Upper lobe of right lung (tissue), 1 donor: Measurements from ENCODE around the gene RETREG3. TPM values are rescaled to one million over a fixed set of nuclear protein-coding genes. Genes with fewer than 3 reads are reported as not detected.
"Not testable (repeated sequence)": the region's sequence is repeated elsewhere in the genome, so short reads cannot be mapped to it uniquely, and the experiment has no call there.

Experiments
- ATAC-seq: fragments of 200-7000 bp; cut with Tn5 transposase; one replicate; pipeline ENCODE4 v1.9.1; 2020; ENCODE audit warnings: mild to moderate bottlenecking, moderate library complexity
- DNase-seq: peaks from one replicate; pipeline ENCODE4 v3.0.0-alpha.2; 2020
- H3K27ac ChIP-seq: fragments of 200-600 bp; one replicate; pipeline ENCODE4 v1.8.0; 2022
- H3K27me3 ChIP-seq: fragments of 200-600 bp; one replicate; pipeline ENCODE4 v1.8.0; 2022; ENCODE audit warnings: mild to moderate bottlenecking
- H3K36me3 ChIP-seq: fragments of 200-600 bp; one replicate; pipeline ENCODE4 v1.8.0; 2022
- H3K4me1 ChIP-seq: fragments of 200-600 bp; one replicate; pipeline ENCODE4 v1.8.0; 2022
- H3K4me3 ChIP-seq: fragments of 200-600 bp; one replicate; pipeline ENCODE4 v1.8.0; 2022; ENCODE audit warnings: mild to moderate bottlenecking
- H3K9me3 ChIP-seq: fragments of 200-600 bp; one replicate; pipeline ENCODE4 v1.8.0; 2022
- CTCF ChIP-seq: fragments of 200-600 bp; IDR thresholded peaks from one replicate; pipeline ENCODE4 v1.8.0; 2022; ENCODE audit warnings: antibody characterized with exemption
- intact Hi-C: fragments of 100-400 bp; cut with DNase I; formaldehyde crosslinking; loops from one replicate; pipeline ENCODE4 v1.11.0; 2022
- total RNA-seq: library from RNA; stranded (reverse); fragmentation: NEBNext Ultra II Directional; extraction: Animal tissue kit (Norgen Biotek cat#: 25700); gene quantifications from one replicate; pipeline ENCODE4 v1.2.1, GENCODE V29; 2021
- donor health status: DM: no; HTN: yes; CAD: no; lungs with severe emphysema.

Gene RETREG3
- total RNA-seq, 1 donor from 2014 or later: 68.6 TPM

- ATAC-seq (no peak), DNase-seq (peak; percentile 64)
- Histone ChIP-seq H3K9me3 (no peaks in the 10 kb centered on the region), H3K27ac (no peak overlapping the region), H3K36me3 (peaks cover 45% of the 10 kb centered on the region), H3K4me1 (no peaks in the 10 kb centered on the region), H3K27me3 (no peaks in the 10 kb centered on the region), H3K4me3 (no peak overlapping the region)
- TF ChIP-seq CTCF: no peak
- intact Hi-C loops: no loop called here
These were observed 65.7 kb downstream of the RETREG3 start for GRCh38 chr17:42543190-42544079.

- peaks cover 8% of the 10 kb centered on the region for H3K4me1 ChIP-seq
- no peaks in the 10 kb centered on the region for H3K27me3 ChIP-seq
- H3K4me3 ChIP-seq: no peak overlapping the region
- intact Hi-C loops: no loop called here
- H3K9me3 ChIP-seq: no peaks in the 10 kb centered on the region
- no peak overlapping the region for H3K27ac ChIP-seq
- no peak for DNase-seq
- no peak for TF ChIP-seq CTCF
- no peak for ATAC-seq
- peaks cover 48% of the 10 kb centered on the region for H3K36me3 ChIP-seq
These were observed 67.9 kb downstream of the RETREG3 start for GRCh38 chr17:42541041-42541833.

- H3K4me1 ChIP-seq: peaks cover 10% of the 10 kb centered on the region
- DNase-seq, intact Hi-C loops, H3K4me3 ChIP-seq, H3K27ac ChIP-seq, H3K9me3 ChIP-seq, ATAC-seq, H3K27me3 ChIP-seq: not testable (repeated sequence)
- peaks cover 48% of the 10 kb centered on the region for H3K36me3 ChIP-seq
These were observed 68.6 kb downstream of the RETREG3 start for GRCh38 chr17:42540558-42540957.

GRCh38 chr17:42538482-42538881, 70.7 kb downstream of the RETREG3 start:
- Histone ChIP-seq H3K4me3 (no peak overlapping the region), H3K9me3 (no peaks in the 10 kb centered on the region), H3K36me3 (peaks cover 48% of the 10 kb centered on the region), H3K4me1 (peaks cover 14% of the 10 kb centered on the region), H3K27ac (no peak overlapping the region), H3K27me3 (no peaks in the 10 kb centered on the region)
- intact Hi-C loops: no loop called here
- ATAC-seq: no peak
- TF ChIP-seq CTCF: no peak
- DNase-seq: no peak

GRCh38 chr17:42537826-42538451, 71.2 kb downstream of the RETREG3 start:
- intact Hi-C loops: no loop called here
- no peak overlapping the region for H3K4me3 ChIP-seq
- ATAC-seq: no peak

More at GRCh38 chr17:42537826-42538451, 71.2 kb downstream of the RETREG3 start:
- Histone ChIP-seq H3K27me3 (no peaks in the 10 kb centered on the region), H3K27ac (no peak overlapping the region), H3K36me3 (peaks cover 44% of the 10 kb centered on the region), H3K4me1 (peaks cover 14% of the 10 kb centered on the region), H3K9me3 (no peaks in the 10 kb centered on the region)
- no peak for TF ChIP-seq CTCF
- no peak for DNase-seq
